IPS-20b (cell line): ENCODE results near the gene TMEM18.

Experiments
- H3K27ac ChIP-seq: one replicate; pipeline ENCODE4 v1.5.1; 2013; ENCODE audit warnings: low read length
- H3K27me3 ChIP-seq: 2 replicates; pipeline ENCODE4 v1.6.1; 2013; ENCODE audit warnings: mild to moderate bottlenecking, low read length, inconsistent platforms; ENCODE audit not compliant: insufficient read depth
- H3K36me3 ChIP-seq: 2 replicates; pipeline ENCODE4 v1.6.1; 2013; ENCODE audit warnings: low read depth, mild to moderate bottlenecking, inconsistent platforms, low read length, moderate library complexity; ENCODE audit not compliant: insufficient read depth
- H3K4me1 ChIP-seq: 2 replicates; pipeline ENCODE4 v1.6.1; 2013; ENCODE audit warnings: mild to moderate bottlenecking, control low read depth, inconsistent platforms, low read length, moderate library complexity; ENCODE audit not compliant: insufficient read depth
- H3K4me3 ChIP-seq: 2 replicates; pipeline ENCODE4 v1.5.1; 2013; ENCODE audit warnings: mild to moderate bottlenecking, low read length, inconsistent platforms
- H3K9ac ChIP-seq: 2 replicates; pipeline ENCODE4 v1.6.1; 2013; ENCODE audit warnings: low read depth, mild to moderate bottlenecking, inconsistent platforms, low read length, moderate library complexity
- H3K9me3 ChIP-seq: 2 replicates; pipeline ENCODE4 v1.6.1; 2013; ENCODE audit warnings: mild to moderate bottlenecking, low read depth, low read length, inconsistent platforms; ENCODE audit not compliant: insufficient read depth

Gene TMEM18

GRCh38 chr2:658426-658825, 18.8 kb downstream of the TMEM18 start:
- Histone ChIP-seq H3K27ac (no peak overlapping the region), H3K36me3 (no peaks in the 10 kb centered on the region), H3K27me3 (no peaks in the 10 kb centered on the region; the same call in none of the 2 replicates), H3K9ac (no peak overlapping the region), H3K9me3 (no peaks in the 10 kb centered on the region), H3K4me1 (no peaks in the 10 kb centered on the region), H3K4me3 (no peak overlapping the region)

GRCh38 chr2:657766-658165, 19.4 kb downstream of the TMEM18 start:
- Histone ChIP-seq H3K4me3 (no peak overlapping the region), H3K9me3 (no peaks in the 10 kb centered on the region), H3K27me3 (no peaks in the 10 kb centered on the region; the same call in none of the 2 replicates), H3K9ac (no peak overlapping the region), H3K27ac (no peak overlapping the region), H3K36me3 (no peaks in the 10 kb centered on the region), H3K4me1 (no peaks in the 10 kb centered on the region)

- no peak overlapping the region for H3K4me3 ChIP-seq
- no peak overlapping the region for H3K9ac ChIP-seq
- H3K27me3 ChIP-seq = no peaks in the 10 kb centered on the region; the same call in none of the 2 replicates
- H3K27ac ChIP-seq = no peak overlapping the region
- H3K9me3 ChIP-seq = no peaks in the 10 kb centered on the region
- H3K4me1 ChIP-seq = no peaks in the 10 kb centered on the region
- no peaks in the 10 kb centered on the region for H3K36me3 ChIP-seq
These were observed 20.5 kb downstream of the TMEM18 start for GRCh38 chr2:656676-657075.

- no peaks in the 10 kb centered on the region; the same call in 1 of the 2 replicates for H3K27me3 ChIP-seq
- H3K9me3 ChIP-seq = no peaks in the 10 kb centered on the region
- H3K4me1 ChIP-seq = no peaks in the 10 kb centered on the region
- no peak overlapping the region for H3K27ac ChIP-seq
- no peak overlapping the region for H3K4me3 ChIP-seq
- no peaks in the 10 kb centered on the region for H3K36me3 ChIP-seq
- H3K9ac ChIP-seq = no peak overlapping the region
These were observed 21.6 kb downstream of the TMEM18 start for GRCh38 chr2:655626-656025.

GRCh38 chr2:654896-655295, 22.3 kb downstream of the TMEM18 start:
- Histone ChIP-seq H3K4me3 (no peak overlapping the region), H3K27me3 (no peaks in the 10 kb centered on the region), H3K36me3 (no peaks in the 10 kb centered on the region), H3K27ac (no peak overlapping the region), H3K4me1 (no peaks in the 10 kb centered on the region), H3K9me3 (no peaks in the 10 kb centered on the region), H3K9ac (no peak overlapping the region)

- no peak overlapping the region for H3K4me3 ChIP-seq
- no peak overlapping the region for H3K27ac ChIP-seq
- no peaks in the 10 kb centered on the region for H3K27me3 ChIP-seq
- H3K9me3 ChIP-seq = no peaks in the 10 kb centered on the region
- H3K9ac ChIP-seq = no peak overlapping the region
- H3K4me1 ChIP-seq = no peaks in the 10 kb centered on the region
- no peaks in the 10 kb centered on the region for H3K36me3 ChIP-seq
These were observed 23.4 kb downstream of the TMEM18 start for GRCh38 chr2:653645-654425.

- Histone ChIP-seq H3K9ac (no peak overlapping the region), H3K36me3 (no peaks in the 10 kb centered on the region), H3K4me1 (no peaks in the 10 kb centered on the region), H3K9me3 (no peaks in the 10 kb centered on the region), H3K27me3 (no peaks in the 10 kb centered on the region), H3K27ac (no peak overlapping the region), H3K4me3 (no peak overlapping the region)
These were observed 24.2 kb downstream of the TMEM18 start for GRCh38 chr2:652881-653480.

GRCh38 chr2:651951-652373, 25.2 kb downstream of the TMEM18 start:
- H3K36me3 ChIP-seq = no peaks in the 10 kb centered on the region
- H3K27me3 ChIP-seq = no peaks in the 10 kb centered on the region
- no peaks in the 10 kb centered on the region for H3K9me3 ChIP-seq
- H3K9ac ChIP-seq = no peak overlapping the region
- no peak overlapping the region for H3K4me3 ChIP-seq
- no peak overlapping the region for H3K27ac ChIP-seq
- H3K4me1 ChIP-seq = no peaks in the 10 kb centered on the region

DNA sequence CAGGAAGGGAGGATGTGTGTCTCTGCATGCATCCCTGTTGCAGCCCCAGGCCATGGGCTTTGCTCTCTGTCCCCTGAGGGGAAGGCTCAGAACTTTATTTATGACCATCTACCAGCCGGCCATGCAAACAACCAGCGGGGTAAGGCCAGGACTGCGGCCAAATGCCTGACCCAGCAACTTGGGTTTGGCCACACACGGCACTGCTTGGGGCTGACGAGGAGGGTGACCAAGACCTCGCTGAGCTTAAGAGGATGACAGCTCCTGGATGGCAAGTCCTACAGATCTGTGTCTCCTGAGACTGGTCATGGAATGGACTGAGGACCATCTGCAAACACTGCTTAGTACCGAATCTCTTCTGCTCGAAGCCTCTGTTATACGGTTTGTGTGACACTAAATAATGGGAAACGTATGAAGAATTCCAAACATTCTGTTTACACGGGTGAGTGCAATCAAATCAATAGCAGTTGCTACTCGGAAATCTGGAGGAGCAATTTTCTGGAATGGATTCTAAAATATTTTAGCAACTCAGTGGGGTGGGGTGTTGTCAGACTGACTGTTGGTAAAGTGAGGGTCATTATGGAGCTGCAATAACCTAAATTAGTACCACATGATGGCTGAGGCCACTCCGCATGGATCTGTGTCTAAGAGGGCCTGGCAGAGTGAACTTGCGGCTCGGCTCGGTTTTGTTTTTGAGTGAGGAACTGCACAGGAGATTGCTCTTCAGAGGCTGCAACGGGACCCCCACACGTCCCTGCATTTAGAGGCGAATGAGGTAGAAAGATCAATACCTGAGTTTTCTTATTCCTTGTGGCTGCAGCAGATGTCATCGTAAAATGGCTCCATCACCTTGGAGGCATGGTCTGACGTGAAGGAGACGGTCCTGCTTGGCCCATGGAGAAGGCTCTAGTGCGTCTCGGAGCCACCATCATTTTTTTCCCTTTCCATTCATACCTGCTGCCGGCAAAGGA, 26.6 kb downstream of the TMEM18 start:
- Histone ChIP-seq H3K4me3 (no peak overlapping the region), H3K4me1 (no peaks in the 10 kb centered on the region), H3K27me3 (no peaks in the 10 kb centered on the region; the same call in 1 of the 2 replicates), H3K27ac (no peak overlapping the region), H3K9me3 (no peaks in the 10 kb centered on the region), H3K36me3 (no peaks in the 10 kb centered on the region), H3K9ac (no peak overlapping the region)

- H3K9me3 ChIP-seq = no peaks in the 10 kb centered on the region
- no peaks in the 10 kb centered on the region for H3K4me1 ChIP-seq
- no peak overlapping the region for H3K4me3 ChIP-seq
- no peak overlapping the region for H3K27ac ChIP-seq
- H3K36me3 ChIP-seq = no peaks in the 10 kb centered on the region
- no peak overlapping the region for H3K9ac ChIP-seq
- no peaks in the 10 kb centered on the region; the same call in 1 of the 2 replicates for H3K27me3 ChIP-seq
These were observed 27.5 kb downstream of the TMEM18 start for GRCh38 chr2:649426-650342.
